ENCODE measurements around the gene LAG3.

Gene LAG3

DNA sequence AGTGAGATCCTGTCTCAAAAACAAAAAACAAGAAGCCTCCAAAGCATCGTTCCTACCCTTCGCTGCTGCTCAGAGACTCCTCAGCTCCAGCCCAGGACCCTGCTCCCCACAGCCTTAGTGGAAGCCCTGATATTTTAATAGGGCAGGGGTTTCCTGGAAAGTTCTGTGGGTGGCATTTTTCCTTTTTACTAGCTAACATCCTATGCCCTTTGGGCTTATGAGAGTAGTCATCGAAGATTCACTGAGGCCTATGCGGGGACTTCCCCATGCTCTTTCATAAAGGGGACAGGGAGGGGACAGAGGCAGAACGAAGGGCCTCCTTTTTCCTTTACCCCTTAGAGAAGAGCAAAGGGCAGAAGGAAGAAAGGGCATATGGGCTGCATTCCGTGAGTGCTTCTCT lies 8.3 kb downstream of the LAG3 start:
- TF ChIP-seq, protein P1, sequence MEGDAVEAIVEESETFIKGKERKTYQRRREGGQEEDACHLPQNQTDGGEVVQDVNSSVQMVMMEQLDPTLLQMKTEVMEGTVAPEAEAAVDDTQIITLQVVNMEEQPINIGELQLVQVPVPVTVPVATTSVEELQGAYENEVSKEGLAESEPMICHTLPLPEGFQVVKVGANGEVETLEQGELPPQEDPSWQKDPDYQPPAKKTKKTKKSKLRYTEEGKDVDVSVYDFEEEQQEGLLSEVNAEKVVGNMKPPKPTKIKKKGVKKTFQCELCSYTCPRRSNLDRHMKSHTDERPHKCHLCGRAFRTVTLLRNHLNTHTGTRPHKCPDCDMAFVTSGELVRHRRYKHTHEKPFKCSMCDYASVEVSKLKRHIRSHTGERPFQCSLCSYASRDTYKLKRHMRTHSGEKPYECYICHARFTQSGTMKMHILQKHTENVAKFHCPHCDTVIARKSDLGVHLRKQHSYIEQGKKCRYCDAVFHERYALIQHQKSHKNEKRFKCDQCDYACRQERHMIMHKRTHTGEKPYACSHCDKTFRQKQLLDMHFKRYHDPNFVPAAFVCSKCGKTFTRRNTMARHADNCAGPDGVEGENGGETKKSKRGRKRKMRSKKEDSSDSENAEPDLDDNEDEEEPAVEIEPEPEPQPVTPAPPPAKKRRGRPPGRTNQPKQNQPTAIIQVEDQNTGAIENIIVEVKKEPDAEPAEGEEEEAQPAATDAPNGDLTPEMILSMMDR (IDR thresholded peaks at IDR 0.05; ENCODE audit: low read depth, low read length) = no peak
- peak overlapping the region; percentile 23; the same call in 1 of the 2 replicates for H3K27ac ChIP-seq
- H3K27me3 ChIP-seq (ENCODE audit: insufficient read depth, low read depth, severe bottlenecking) = no peaks in the 10 kb centered on the region
- H3K4me3 ChIP-seq (ENCODE audit: low read depth, low read length) = no peak overlapping the region
- H3K9me3 ChIP-seq (ENCODE audit: severe bottlenecking) = no peaks in the 10 kb centered on the region
- no peak for DNase-seq
- H3K36me3 ChIP-seq = peaks cover 24% of the 10 kb centered on the region

- no peaks in the 10 kb centered on the region for H3K27me3 ChIP-seq (ENCODE audit: insufficient read depth, low read depth, severe bottlenecking)
- H3K4me3 ChIP-seq (ENCODE audit: low read depth, low read length) = no peak overlapping the region
- no peaks in the 10 kb centered on the region for H3K9me3 ChIP-seq (ENCODE audit: severe bottlenecking)
- DNase-seq = no peak
- no peak overlapping the region for H3K27ac ChIP-seq
- peaks cover 13% of the 10 kb centered on the region for H3K36me3 ChIP-seq
- TF ChIP-seq, protein P1 (IDR thresholded peaks at IDR 0.05; ENCODE audit: low read depth, low read length) = no peak
Observed at GRCh38 chr12:6782119-6782518, 9.8 kb downstream of the LAG3 start.

DNA sequence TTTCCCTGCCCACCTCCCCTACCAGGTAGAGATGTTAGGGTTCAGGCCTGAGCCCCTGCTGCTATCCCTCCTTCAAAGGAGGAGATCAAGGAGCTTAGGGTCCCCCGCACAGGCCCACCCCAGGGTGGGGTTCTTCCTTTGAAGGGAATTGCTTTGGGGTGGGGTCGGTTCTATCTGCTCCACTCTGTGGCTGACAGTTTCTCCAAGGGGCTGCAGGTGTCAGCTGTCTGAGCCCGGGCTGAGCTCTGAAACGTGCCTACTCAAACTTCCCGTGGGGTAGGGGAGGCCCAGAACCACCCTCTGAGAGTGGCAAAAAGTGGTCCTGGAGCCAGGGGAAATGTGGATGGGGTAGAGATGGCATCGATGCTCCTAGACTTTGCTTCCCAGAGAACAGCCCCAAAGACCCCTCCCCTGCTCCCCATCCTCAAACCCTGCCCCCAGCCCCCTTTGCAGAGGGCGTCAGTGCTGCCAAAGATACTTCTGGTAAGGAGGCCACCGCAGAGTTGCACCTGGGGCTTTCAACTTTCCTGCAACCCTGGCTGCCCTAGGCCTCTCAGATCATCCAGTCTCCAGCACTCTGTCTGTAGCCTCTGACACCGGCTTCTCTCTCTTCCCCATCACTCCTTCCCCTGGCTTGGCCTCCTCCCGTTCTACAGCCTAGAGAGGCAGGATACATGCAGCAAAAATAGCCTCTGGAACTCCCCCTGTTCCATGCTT lies 10.7 kb downstream of the LAG3 start:
- no peaks in the 10 kb centered on the region for H3K9me3 ChIP-seq (ENCODE audit: severe bottlenecking)
- no peak overlapping the region for H3K27ac ChIP-seq
- H3K36me3 ChIP-seq = peaks cover 4% of the 10 kb centered on the region
- H3K4me3 ChIP-seq (ENCODE audit: low read depth, low read length) = no peak overlapping the region
- no peak for DNase-seq
- TF ChIP-seq, protein P1 (IDR thresholded peaks at IDR 0.05; ENCODE audit: low read depth, low read length) = no peak
- no peaks in the 10 kb centered on the region for H3K27me3 ChIP-seq (ENCODE audit: insufficient read depth, low read depth, severe bottlenecking)

DNA sequence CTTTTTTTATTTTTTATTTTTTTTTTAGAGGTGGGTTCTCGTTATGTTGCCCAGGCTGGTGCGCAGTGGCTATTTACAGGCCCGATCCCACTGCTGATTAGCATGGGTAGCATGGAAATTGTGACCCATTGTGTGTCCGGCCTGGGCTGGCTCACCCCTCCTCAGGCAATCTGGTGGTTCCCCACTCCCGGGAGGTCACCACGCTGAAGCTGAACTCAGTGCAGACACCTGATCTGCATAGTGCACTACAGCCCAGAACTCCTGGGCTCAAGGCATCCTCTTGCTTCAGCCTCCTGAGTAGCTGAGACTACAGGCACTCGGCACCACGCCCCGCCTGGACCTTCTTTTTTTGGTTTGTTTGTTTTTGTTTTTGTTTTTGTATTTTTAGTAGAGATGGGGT lies 11.5 kb downstream of the LAG3 start:
- Histone ChIP-seq H3K27ac (no peak overlapping the region), H3K36me3 (no peaks in the 10 kb centered on the region), H3K27me3 (ENCODE audit: insufficient read depth, low read depth, severe bottlenecking) (no peaks in the 10 kb centered on the region), H3K4me3 (ENCODE audit: low read depth, low read length) (no peak overlapping the region), H3K9me3 (ENCODE audit: severe bottlenecking) (no peaks in the 10 kb centered on the region)
- TF ChIP-seq, protein P1 (IDR thresholded peaks at IDR 0.05; ENCODE audit: low read depth, low read length) = no peak
- no peak for DNase-seq

GRCh38 chr12:6784296-6784695 lies 12.0 kb downstream of the LAG3 start:
- Histone ChIP-seq H3K9me3 (ENCODE audit: severe bottlenecking) (no peaks in the 10 kb centered on the region), H3K36me3 (no peaks in the 10 kb centered on the region), H3K27me3 (ENCODE audit: insufficient read depth, low read depth, severe bottlenecking) (no peaks in the 10 kb centered on the region), H3K27ac (no peak overlapping the region), H3K4me3 (ENCODE audit: low read depth, low read length) (no peak overlapping the region)
- DNase-seq = no peak
- TF ChIP-seq, protein P1 (IDR thresholded peaks at IDR 0.05; ENCODE audit: low read depth, low read length) = no peak

GRCh38 chr12:6784761-6785160 lies 12.4 kb downstream of the LAG3 start:
- no peaks in the 10 kb centered on the region for H3K9me3 ChIP-seq (ENCODE audit: severe bottlenecking)
- H3K27ac ChIP-seq = no peak overlapping the region
- H3K4me3 ChIP-seq (ENCODE audit: low read depth, low read length) = no peak overlapping the region
- no peaks in the 10 kb centered on the region for H3K36me3 ChIP-seq
- TF ChIP-seq, protein P1 (IDR thresholded peaks at IDR 0.05; ENCODE audit: low read depth, low read length) = no peak
- no peaks in the 10 kb centered on the region for H3K27me3 ChIP-seq (ENCODE audit: insufficient read depth, low read depth, severe bottlenecking)
- DNase-seq = no peak

Data from WERI-Rb-1 (cell line).